ENCODE results near the gene FGFRL1.
"Not testable (repeated sequence)": the region's sequence is repeated elsewhere in the genome, so short reads cannot be mapped to it uniquely, and the experiment has no call there.

FGFRL1 gene

GRCh38 chr4:993111-994029 is 18.1 kb upstream of the FGFRL1 start, which contains the start of gene SLC26A1:
TSS of gene SLC26A1 (minus strand) at chr4:993404. CDS start at chr4:991703, 1,701 bp downstream.
- no peak for FAIRE-seq

DNA sequence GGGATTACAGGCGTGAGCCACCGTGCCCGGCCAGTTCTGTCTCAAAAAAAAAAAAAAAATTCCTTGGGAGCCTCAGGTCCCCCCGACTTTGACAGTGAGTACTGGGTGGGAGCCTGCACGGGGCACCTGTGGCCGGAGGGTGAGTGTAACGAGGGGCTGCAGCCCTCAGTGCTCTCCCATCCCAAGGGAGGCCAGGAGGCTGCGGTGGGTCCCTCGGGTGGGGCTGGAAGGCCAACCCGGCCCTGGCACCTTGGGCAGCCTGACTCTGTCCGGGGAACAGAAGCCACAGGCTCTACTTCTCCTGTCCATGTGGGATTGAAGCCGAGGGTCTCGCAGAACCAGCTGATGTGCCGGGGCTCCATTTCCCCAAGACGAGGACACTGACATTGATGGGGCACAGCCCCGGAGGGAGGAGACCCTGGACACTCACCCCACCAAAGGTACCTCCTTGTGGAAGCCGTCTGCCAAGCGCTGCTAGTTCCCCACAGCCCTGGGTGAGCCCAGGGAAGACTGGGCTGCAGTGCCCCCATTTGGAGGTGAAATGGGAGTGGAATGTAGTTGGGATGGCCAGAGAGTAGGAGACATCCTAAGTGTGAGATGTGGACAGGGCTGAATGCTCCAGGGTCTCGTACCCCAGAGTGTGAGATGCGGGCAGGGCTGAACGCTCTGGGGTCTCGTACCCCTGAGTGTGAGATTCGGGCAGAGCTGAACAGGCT is 16.0 kb upstream of the FGFRL1 start:
- FAIRE-seq = no peak

DNA sequence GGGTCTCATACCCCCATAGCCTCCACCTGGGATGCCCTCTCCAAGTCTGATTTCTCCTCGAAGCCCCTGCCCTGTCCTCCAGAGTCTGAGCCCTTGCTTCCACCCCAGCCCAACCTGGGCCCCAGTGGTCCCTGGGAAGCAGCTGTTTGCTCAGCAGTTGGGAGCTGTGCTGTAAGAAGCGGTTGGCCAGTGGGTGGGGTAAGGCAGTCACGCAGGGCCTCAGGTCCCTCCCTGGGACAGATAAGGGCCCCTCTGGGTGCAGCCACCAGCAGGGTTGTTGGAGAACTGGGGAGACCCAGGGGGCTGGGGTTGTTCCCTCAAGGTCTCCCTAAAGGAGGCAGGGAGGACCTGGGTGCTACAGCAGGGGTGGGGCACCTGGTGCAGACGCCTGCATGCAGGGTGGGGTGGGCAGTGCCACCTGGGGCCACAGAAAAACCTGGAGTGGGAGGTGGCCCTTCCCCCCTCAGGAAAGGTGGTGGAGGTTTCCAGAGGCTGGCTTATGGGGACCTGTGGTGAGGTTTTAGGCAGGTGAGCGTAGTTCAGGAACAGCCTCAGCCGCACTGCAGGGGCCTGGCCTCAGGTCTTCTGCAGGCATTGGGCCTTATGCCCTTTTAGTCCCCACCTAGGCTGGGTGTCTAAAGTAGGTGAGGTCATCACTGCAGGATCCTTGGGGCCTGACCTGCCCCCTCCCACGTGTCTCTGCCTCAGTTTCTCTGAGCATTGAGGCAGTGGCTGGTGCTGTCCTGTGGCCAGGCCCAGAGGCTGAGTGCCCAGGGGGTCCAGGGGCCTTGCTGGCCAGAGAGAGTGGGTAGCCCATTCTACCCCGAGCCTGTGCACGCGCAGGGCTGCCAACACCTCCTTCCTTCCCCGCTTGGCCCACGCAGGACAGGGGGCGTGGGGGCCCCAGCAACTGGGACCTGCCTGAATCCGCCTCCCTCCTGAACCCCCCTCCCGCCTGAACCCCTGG is 15.1 kb upstream of the FGFRL1 start:
- FAIRE-seq = no peak

GRCh38 chr4:996997-997374 is 14.4 kb upstream of the FGFRL1 start:
- FAIRE-seq = no peak

DNA sequence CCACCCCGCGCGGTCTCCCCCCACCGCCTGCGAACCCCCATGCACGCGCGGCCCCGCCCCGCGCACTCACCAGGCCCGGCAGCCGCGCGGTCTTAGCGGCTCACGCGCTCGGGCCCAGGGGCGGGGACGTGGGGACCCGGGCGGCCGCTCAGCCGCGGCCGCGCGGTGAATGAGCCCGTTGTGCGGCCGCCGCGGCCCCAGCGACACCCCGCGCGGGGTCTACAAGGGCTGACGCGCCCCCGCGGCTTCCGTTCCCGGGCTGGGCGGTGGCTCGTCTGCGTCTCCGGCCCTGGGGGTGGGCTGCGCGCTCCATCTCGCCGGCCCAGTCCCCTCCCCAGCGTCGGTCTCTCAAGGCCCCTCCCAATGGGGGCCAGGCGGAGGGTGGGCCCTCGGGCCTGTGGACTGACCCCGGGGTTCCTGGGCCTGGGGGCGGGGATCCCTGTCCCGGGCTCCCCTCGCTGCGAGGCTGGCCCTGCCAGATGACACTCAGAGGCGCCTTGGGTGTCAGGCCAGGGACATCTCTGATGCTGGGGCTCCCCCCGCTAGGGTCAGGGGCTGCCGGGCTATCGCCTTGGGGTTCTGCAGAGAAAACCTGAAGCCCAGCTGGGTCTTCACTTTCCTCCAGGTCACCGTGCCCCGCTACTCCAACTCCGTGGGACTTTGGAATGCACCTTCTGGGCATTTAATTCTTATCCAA is 13.9 kb upstream of the FGFRL1 start:
- FAIRE-seq = no peak

DNA sequence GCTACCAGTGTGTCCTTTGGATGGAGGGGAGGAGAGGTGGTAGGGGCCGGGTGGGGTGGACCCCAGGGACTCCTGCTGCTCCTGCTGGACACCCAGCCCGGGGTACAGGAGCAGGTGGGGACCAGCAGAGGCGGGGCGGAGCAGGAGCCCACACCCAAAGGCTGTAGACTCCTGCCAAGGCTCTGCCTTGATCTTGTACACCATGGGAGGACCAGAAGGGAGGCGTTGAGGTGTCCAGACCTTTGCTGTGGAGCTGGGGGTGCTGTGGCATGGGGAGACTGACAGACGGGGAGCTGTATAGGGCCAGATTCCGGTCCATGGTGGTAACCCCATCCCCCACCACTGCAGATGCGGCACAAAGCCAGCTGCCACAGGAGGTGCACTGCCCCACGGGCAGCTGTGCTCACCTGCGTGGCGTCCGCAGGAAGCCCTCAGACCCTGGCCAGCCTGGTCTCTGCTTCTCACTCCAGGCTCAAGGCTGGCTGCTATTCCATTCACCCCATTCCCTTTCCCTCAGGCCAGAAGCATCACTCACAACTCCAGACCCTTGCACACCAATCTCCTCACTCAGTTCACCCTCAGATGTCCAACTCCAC is 13.2 kb upstream of the FGFRL1 start:
- no peak for FAIRE-seq

- not testable (repeated sequence) for FAIRE-seq
Measured at GRCh38 chr4:999240-999863, 12.1 kb upstream of the FGFRL1 start.

GRCh38 chr4:999882-1000425 is 11.5 kb upstream of the FGFRL1 start:
- no peak for FAIRE-seq

DNA sequence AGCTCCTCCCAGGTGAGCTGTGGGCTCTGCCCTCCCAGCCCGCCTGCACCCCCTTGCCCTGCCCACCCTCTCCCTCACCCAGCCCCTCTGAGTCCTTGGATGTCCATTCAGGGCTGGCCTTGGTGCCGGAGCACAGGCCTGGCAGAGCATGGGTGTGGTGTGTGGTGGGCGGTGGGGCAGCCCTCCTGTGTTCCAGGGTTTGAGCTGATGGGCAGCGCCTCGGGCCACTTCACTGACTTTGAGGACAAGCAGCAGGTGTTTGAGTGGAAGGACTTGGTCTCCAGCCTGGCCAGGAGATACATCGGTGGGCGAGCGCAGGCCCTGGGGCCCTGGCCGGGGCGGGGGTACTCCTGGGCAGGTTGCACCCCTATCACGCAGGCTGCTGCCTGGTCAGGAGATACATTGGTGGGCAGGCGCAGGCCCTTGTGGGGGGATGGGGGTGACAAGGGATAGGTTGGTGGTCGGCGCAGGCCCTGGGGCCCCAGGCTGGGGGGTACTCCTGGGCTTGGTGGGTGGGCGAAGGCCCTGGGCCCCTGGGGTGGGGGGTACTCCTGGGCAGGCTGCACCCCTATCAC is 10.7 kb upstream of the FGFRL1 start:
- FAIRE-seq = no peak

- FAIRE-seq = no peak
Measured at GRCh38 chr4:1001561-1002130, 9.8 kb upstream of the FGFRL1 start.

DNA sequence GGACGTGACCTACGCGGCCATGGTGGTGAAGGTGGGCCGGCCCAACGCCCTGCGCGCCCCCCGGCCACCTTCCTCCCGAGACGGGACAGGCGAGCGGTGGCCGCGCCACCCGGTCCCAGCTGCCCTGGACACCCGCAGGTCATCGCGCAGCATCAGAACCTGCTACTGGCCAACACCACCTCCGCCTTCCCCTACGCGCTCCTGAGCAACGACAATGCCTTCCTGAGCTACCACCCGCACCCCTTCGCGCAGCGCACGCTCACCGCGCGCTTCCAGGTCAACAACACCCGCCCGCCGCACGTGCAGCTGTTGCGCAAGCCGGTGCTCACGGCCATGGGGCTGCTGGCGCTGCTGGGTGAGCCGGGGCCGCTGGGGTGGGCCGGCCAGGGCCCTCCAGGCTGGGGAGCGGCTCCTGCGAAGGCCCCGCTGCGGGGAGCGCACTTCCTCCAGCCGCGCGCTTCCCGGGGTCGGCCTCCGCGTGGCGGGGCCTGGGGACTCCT is 9.2 kb upstream of the FGFRL1 start:
- no peak for FAIRE-seq

DNA sequence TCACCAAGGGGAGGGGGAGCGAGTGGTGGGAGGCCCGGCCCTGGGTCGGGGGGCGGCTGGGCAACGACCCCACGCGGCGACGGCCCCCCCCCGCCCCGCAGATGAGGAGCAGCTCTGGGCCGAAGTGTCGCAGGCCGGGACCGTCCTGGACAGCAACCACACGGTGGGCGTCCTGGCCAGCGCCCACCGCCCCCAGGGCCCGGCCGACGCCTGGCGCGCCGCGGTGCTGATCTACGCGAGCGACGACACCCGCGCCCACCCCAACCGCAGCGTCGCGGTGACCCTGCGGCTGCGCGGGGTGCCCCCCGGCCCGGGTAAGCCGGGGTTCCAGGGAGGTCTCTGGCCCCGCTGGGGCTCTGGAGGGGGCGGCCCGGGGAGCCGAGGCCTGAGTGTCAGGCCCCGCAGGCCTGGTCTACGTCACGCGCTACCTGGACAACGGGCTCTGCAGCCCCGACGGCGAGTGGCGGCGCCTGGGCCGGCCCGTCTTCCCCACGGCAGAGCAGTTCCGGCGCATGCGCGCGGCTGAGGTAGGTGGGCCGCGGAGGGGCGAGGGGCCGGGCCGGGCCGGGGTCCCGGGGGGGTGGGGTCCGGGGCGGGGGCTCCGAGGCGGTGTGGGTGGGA is 8.7 kb upstream of the FGFRL1 start:
- FAIRE-seq = no peak

GRCh38 chr4:1003271-1004070 is 8.0 kb upstream of the FGFRL1 start:
- FAIRE-seq = no peak

GRCh38 chr4:1004071-1004418 is 7.4 kb upstream of the FGFRL1 start:
- no peak for FAIRE-seq

GRCh38 chr4:1004557-1005485 is 6.6 kb upstream of the FGFRL1 start:
- FAIRE-seq = no peak

DNA sequence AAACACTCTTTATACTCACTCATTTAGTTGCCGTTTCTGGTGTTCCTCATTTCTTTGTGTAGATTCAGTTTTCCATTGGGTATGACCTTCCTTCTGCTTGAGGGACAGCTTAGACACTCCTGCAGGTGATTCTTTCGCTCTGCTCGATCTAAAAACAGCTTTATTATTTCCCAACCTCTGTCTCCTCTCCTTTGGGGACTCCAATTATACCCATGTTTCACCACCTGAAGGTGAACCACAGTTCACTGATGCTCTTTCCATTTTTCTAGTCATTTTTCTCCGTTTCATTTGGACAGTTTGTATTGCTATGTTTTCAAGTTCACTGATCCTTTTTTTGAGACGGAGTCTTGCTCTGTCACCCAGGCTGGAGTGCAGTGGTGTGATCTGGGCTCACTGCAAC is 4.6 kb upstream of the FGFRL1 start:
- FAIRE-seq = no peak

DNA sequence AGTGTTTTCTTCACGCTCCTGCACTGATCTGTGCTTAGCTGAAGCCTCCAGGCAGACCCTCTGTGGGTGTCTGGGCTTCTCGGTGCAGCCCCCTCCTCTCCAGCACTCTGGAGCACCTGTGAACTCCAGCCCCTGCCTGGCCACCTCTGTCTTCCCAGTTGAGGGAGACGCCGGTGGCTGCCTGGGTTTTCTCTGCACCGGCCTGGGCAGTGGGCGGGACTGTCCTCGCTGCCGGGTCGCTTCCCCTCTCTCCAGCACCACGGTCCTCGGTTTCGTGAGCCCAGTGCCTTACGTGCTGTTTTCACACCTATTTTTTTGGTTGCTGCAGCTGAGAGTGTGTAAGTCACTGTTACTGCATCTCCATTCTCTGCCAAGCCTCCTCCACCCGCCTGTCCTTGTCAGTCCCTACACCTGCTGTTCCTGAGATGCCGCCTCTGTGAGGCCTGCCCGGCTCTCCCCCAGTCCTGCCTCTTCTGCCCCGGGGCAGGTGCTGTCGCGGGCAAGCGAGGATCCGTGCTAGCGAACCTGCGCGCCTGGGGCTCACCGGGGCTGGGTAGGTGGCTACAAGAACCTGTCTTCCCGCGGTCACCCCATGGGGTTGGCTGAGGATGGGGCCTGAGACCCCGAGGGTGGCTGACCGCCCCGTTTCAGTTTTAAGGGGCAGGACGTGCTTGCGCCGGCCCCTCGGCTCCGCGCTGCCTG is 2.4 kb upstream of the FGFRL1 start:
- no peak for FAIRE-seq
